ENCODE measurements around the gene SIPA1L2.

DNA sequence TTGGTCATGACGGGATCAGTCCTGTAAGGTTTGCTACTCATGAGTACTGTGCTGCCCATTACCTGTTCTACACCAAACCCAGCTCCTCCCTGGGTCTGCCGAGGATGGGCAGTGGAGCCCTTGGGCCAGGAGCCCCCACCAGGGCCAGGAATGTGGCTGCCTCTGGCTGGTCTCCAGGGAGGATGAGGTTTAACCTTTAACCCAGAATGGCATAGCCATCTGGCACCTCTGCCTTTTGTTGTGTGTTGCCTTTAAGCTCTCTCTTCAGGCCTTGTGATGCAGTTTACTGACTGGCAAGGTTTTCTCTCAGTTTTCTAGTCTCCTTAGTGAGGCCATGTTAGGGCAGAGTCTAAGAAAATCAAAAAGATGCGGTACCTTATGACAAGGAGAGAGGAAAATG is 38.6 kb downstream of the SIPA1L2 start:
- no peak for TF ChIP-seq POLR2A (IDR thresholded peaks at IDR 0.05)
- TF ChIP-seq, protein P1, sequence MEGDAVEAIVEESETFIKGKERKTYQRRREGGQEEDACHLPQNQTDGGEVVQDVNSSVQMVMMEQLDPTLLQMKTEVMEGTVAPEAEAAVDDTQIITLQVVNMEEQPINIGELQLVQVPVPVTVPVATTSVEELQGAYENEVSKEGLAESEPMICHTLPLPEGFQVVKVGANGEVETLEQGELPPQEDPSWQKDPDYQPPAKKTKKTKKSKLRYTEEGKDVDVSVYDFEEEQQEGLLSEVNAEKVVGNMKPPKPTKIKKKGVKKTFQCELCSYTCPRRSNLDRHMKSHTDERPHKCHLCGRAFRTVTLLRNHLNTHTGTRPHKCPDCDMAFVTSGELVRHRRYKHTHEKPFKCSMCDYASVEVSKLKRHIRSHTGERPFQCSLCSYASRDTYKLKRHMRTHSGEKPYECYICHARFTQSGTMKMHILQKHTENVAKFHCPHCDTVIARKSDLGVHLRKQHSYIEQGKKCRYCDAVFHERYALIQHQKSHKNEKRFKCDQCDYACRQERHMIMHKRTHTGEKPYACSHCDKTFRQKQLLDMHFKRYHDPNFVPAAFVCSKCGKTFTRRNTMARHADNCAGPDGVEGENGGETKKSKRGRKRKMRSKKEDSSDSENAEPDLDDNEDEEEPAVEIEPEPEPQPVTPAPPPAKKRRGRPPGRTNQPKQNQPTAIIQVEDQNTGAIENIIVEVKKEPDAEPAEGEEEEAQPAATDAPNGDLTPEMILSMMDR (IDR thresholded peaks at IDR 0.05) = no peak
